ENCODE results near the gene TECPR1.
"Not testable (repeated sequence)": the region's sequence is repeated elsewhere in the genome, so short reads cannot be mapped to it uniquely, and the experiment has no call there.

TECPR1 gene

GRCh38 chr7:98223898-98224700, 27.9 kb downstream of the TECPR1 start:
- no peak for DNase-seq

GRCh38 chr7:98223351-98223897, 28.6 kb downstream of the TECPR1 start:
- no peak for DNase-seq

- DNase-seq = no peak
Measured at GRCh38 chr7:98222533-98223195, 29.4 kb downstream of the TECPR1 start.

DNA sequence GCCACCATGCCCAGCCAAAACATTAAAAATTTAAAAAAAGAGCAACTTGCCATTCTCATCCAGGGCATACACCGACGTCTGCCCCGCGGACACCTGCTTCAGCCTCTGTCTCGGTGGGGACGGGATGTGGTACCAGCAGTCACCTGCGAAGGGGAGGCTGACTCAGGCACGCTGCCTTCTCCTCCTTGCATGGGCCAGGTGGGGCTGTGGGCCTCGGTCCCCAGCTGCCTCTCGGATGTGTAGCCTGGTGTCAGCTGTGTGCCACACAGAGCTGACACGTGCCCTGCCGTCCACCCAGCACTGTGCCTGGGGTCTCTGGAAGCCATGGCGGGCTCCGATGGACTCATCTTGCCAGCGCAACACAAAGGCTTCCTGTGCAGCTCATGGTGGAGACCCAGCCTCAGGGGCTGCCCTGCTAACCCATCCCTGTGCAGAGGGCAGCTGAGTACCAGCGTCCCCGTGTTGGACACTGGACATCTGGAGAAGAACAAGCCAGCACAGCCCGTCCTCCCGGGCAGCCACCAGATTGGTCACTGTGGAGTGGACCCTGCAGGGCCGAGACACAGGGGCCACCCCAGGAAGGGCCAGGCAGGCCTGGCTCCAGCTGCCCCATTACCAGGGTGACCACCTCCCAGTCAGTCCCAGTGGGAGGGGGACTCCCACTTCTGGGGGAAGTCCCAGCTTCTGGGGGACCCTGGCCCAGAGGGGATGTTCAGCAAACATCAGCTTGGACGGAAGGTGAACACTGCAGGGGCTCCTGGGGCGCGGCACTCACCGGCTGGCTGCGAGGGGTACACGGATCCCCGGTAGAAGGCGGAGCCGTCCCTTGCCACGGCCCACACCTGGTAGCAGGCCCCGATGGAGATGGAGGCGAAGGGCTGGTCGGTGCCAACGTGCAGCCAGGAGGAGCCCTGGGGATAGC, 30.2 kb downstream of the TECPR1 start:
- no peak for DNase-seq

- DNase-seq = not testable (repeated sequence)
Measured at GRCh38 chr7:98219382-98219781, 32.6 kb downstream of the TECPR1 start.

GRCh38 chr7:98217623-98218582, 34.1 kb downstream of the TECPR1 start:
- DNase-seq = no peak

GRCh38 chr7:98216941-98217622, 35.0 kb downstream of the TECPR1 start:
- DNase-seq = no peak

- DNase-seq = no peak
Measured at GRCh38 chr7:98215561-98216495, 36.2 kb downstream of the TECPR1 start.

GRCh38 chr7:98214811-98215321, 37.2 kb downstream of the TECPR1 start:
- DNase-seq = no peak

DNA sequence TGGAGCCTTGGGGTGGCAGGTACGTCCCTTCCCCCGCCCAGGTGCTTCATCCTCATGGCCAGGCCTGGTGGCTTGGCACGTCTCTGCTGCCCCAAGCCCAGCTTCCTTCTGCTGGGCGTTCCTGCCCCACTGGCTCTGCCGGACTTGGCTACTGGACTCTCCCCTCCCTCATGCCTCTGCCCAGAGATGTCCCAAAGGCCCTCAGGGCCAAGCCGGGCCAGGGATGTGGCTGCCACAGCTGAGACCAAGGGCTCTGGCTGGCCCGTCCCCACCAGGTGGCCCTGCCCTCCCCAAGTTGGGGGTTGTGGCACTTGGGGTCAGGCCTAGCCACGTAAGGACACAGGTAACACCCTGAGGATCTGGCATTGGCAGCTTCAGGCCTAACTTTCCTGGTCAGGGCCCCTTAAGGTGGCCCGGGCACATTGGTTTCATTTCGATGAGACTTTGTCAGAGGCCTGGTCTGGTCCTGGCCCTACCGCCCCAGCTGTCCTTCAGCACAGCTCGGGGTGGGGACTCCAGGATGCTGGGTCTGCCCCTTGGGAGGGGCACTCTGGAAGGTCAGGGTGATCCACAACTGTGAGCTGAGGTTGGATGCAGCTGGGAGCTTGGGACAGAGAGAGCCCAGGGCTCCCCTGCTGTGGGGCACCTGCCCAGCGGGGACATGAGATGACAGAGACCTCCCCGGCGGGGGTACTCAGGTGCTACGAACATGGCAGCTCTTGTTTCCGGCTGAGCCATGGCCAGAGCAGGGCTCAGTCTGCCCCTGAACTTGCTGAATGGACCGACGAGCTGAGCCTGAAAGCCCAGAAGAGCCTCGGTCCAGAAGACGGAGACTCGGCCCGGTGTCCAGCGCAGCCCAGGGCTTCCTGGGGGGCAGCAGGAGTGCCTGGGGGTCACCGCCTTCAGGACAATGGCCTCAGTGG, 37.9 kb downstream of the TECPR1 start:
- DNase-seq = no peak

DNA sequence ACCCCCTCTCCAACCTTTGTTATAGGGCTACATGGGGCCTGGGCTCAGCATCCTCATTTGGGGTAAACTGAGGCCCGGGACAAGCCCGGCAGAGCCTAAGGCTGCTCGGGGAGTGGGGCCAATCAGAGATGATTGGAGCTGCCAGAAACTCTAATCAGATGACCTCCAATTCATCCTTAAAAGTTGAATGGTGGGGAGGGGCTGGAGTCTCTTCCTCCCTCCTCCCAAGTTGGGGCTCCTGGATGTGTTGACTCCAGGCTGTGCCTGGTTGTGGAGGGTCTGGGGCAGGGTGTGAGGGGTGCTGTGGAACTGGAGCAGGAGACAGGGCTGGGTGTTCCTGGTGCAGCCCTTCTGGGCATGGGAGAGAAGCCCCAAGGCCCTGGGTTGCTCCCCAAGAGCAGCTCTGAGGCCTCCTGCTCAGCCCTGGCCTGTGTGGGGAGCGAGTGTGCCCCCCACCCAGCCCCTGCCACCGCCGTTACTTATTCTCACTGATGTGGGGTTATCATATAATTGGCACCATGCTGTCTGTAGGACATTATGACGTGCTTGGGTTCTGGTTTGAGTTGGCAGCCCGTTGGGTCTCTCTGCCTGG, 38.6 kb downstream of the TECPR1 start:
- DNase-seq = no peak

DNA sequence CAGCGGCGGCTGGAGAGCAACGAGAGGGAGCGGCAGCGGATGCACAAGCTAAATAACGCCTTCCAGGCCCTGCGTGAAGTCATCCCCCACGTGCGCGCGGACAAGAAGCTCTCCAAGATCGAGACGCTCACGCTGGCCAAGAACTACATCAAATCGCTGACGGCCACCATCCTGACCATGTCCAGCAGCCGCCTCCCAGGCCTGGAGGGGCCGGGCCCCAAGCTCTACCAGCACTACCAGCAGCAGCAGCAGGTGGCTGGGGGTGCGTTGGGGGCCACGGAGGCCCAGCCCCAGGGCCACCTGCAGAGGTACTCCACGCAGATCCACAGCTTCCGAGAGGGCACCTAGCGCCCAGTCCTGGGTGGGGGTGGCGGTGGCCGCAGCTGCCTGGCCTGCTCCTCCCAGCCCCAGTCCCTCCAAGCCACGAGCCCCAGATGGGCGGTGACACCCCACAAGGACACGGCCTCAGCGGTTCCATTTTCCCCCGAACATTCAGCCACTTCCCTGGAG, 39.4 kb downstream of the TECPR1 start:
- DNase-seq = no peak

DNA sequence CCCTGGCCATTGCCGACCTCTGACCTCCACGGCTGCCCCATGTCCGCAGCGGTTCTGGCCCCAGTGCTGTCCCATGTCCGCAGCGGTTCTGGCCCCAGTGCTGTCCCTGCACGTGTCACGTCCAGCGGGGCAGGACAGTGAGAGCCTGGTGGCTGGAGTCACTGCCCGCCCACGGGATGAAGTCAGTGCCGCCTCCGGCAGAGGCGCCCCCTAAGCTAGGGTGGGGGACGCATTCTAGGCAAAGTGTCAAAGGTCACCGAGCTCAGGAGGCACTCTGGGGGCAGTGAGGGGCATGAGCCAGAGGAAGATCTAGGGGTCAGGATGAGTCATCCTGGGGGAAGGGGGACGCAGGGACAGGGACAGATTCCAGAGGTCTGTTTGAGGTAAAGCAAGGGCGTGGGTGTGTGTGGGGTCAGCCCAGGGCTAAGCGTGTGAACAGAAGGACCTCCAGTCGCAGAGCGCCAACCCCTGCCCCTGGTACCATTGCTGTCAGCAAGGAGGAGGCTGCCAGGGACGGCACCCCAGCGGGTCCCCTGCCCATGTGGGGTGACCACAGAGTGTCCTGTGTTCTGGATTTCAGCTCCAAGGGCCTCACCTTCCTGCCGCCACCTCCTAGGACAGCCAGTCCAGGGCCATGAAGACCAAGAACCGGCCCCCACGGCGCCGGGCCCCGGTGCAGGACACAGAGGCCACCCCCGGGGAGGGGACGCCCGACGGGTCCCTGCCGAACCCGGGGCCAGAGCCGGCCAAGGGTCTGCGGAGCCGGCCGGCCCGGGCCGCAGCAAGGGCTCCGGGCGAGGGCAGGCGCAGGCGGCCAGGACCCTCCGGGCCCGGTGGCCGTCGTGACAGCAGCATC, 40.1 kb downstream of the TECPR1 start:
- DNase-seq = no peak

DNA sequence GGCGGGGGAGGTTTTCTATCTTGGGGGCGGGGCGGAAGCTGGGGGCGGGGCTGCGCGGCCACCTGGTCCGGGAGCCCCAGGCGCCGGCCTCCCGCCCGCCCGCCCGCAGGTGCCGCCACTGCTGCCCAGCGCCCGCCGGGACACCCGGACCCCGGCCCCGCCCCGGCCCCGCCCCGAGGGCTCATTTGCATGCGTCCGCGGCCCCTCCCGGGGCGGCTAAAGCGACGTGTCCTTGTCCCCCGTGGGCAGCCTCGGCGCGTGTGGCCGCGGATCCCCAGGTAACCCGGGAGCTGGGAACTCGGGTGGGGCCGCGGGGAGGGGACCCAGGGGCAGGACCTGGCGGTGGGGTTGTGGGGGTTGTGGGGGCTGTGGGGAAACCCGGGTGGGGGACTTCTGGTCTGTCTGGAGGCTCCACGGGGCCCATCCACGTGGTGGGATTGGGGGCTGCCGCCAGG, 40.8 kb downstream of the TECPR1 start, which contains the start of gene BHLHA15:
Gene BHLHA15, plus strand, starts transcription at position 219 of the 455 bp plus-strand sequence. CDS start 871 bp downstream, outside the sequence.
- no peak for DNase-seq

DNA sequence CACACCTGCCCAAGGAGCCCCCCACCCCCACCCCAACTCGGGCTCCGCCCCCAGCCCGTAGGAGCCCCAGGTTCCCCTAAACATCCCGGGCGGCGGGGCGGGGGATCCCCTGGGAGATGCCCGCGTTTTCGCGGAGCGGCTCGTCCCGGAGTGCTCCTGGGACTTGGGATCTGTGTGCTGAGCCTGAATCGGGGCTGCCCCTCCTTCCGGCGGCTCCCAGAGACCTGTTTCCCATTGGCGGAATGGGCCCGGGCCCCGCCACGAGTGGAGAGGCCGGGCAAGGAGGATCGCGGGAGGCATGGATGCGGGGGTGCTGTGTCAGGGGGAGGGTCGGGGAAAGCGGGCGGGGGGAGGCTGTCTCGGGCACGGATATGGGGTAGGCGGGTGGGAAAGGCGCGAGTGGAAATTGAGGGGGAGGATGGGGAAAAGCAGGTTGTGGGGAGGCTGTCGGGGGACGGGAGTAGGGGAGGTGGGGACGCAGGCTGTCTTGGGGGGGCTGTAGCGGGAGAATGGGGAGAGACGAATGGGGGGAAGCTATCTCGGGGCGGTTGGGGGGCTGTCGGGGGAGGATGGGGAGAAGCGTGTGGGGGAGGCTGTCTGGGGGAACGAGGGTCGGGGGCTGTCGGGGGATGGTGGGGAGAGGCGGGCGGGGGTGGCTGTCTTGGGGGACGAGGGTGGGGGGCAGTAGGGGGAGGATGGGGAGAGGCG, 41.4 kb downstream of the TECPR1 start:
- DNase-seq = no peak

Data from NCI-H187 treated with DMSO at 0.1 percent for 48 hours (cell line).